SH-SY5Y (cell line): ENCODE measurements around the gene MS4A14.

Experiments
- GATA2 ChIP-seq: IDR thresholded peaks from 2 replicates; pipeline ENCODE4 v1.6.1; 2011; ENCODE audit warnings: mild to moderate bottlenecking, low read depth, low read length
- GATA3 ChIP-seq: IDR thresholded peaks from 2 replicates; pipeline ENCODE4 v1.6.1; 2011; ENCODE audit warnings: low read depth, mild to moderate bottlenecking, low read length, moderate library complexity

GRCh38 chr11:60431251-60431650 lies 35.0 kb downstream of the MS4A14 start:
- TF ChIP-seq GATA2 (no peak), GATA3 (no peak)
